SU-DHL-6 (cell line): ENCODE data around the gene S100P.

Source experiments
- EZH2phosphoT487 ChIP-seq: fragments of 200-600 bp; sonication (generic), shearing (Covaris generic); conservative IDR thresholded peaks from 2 replicates; pipeline ENCODE4 v1.6.1; 2018; ENCODE audit warnings: mild to moderate bottlenecking, antibody characterized with exemption, low read length, moderate library complexity, mixed read lengths
- TF ChIP-seq, protein P1 (sequence below): fragments of 200-600 bp; sonication (generic); IDR thresholded peaks from one replicate; pipeline ENCODE4 v1.5.1; 2017; ENCODE audit warnings: antibody characterized with exemption, mild to moderate bottlenecking, low read length, moderate library complexity; ENCODE audit not compliant: insufficient read depth, poor library complexity, severe bottlenecking

DNA sequence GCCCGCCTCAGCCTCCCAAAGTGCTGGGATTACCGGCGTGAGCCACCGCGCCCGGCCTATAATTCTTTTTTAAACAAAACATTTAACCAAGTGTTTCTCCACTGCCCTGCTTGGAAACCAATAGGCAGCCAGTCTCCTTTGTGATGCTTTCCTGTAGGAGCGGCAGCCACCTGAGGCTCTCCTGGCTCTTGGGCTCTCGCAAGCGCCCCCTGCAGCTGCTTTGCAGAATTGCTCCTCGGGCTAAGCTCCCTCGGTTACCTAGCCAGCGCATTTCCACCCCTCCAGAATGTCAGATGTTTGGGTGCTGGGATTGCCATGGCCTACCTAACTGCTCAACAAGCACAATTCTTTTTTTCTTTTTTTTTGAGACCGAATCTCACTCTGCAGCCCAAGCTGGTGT, 7.7 kb downstream of the S100P start:
- TF ChIP-seq, protein P1, sequence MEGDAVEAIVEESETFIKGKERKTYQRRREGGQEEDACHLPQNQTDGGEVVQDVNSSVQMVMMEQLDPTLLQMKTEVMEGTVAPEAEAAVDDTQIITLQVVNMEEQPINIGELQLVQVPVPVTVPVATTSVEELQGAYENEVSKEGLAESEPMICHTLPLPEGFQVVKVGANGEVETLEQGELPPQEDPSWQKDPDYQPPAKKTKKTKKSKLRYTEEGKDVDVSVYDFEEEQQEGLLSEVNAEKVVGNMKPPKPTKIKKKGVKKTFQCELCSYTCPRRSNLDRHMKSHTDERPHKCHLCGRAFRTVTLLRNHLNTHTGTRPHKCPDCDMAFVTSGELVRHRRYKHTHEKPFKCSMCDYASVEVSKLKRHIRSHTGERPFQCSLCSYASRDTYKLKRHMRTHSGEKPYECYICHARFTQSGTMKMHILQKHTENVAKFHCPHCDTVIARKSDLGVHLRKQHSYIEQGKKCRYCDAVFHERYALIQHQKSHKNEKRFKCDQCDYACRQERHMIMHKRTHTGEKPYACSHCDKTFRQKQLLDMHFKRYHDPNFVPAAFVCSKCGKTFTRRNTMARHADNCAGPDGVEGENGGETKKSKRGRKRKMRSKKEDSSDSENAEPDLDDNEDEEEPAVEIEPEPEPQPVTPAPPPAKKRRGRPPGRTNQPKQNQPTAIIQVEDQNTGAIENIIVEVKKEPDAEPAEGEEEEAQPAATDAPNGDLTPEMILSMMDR, result no peak
- TF ChIP-seq EZH2phosphoT487, result no peak
